GM19397 (cell line): ENCODE results near the gene NR1H2.
"Not testable (repeated sequence)": the region's sequence is repeated elsewhere in the genome, so short reads cannot be mapped to it uniquely, and the experiment has no call there.

Source experiments
- ATAC-seq: cut with Tn5 transposase; IDR thresholded peaks from one replicate; pipeline ENCODE4 v1.9.1; 2021; ENCODE audit warnings: mild to moderate bottlenecking, moderate library complexity; ENCODE audit not compliant: unreplicated experiment

The NR1H2 gene

DNA sequence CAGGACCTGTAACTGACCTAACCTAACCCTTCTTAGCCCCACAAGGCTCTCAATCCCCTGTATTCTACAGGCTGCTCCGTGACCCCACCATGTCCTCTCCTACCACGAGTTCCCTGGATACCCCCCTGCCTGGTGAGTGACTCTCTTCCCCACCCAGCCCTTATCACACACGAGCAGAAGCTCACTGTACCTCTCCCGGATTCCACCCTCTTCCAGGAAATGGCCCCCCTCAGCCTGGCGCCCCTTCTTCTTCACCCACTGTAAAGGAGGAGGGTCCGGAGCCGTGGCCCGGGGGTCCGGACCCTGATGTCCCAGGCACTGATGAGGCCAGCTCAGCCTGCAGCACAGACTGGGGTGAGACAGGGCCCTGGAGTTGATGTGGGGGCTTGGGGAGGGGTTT lies 1.3 kb downstream of the NR1H2 start:
- no peak for ATAC-seq

DNA sequence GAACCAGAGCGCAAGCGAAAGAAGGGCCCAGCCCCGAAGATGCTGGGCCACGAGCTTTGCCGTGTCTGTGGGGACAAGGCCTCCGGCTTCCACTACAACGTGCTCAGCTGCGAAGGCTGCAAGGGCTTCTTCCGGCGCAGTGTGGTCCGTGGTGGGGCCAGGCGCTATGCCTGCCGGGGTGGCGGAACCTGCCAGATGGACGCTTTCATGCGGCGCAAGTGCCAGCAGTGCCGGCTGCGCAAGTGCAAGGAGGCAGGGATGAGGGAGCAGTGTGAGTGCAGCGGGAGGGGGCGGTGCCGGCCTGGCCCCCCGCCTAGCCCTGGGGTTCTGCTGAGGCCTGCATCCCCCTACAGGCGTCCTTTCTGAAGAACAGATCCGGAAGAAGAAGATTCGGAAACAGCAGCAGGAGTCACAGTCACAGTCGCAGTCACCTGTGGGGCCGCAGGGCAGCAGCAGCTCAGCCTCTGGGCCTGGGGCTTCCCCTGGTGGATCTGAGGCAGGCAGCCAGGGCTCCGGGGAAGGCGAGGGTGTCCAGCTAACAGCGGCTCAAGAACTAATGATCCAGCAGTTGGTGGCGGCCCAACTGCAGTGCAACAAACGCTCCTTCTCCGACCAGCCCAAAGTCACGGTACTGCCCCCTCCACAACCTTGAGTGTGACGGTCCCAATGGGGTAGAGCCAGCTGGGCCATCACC lies 2.1 kb downstream of the NR1H2 start:
- no peak for ATAC-seq

DNA sequence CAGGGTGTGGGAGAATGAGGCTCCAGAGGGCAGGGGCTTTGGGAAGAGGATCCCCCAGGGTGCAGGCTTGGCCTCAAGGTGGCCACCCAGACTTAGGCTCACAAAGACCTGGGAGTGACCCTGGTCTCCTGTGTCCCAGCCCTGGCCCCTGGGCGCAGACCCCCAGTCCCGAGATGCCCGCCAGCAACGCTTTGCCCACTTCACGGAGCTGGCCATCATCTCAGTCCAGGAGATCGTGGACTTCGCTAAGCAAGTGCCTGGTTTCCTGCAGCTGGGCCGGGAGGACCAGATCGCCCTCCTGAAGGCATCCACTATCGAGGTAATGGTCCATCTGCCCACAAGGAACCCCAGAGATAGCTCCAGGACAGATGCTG lies 2.6 kb downstream of the NR1H2 start:
- no peak for ATAC-seq

DNA sequence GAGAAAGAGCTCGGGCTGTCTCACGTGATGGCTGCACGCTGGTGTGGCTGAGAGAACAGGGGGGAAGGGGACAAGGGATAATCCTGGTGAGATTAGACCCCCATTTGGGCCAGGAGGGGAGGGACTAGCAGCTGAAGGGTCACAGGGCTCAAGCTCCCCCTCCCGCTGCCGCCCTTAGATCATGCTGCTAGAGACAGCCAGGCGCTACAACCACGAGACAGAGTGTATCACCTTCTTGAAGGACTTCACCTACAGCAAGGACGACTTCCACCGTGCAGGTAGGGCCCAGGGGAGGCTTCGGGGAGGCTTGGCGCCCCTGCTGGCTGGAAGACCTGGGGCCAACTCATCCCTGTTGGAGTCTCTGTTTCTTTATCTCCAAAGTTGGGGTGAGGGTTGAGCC lies 3.3 kb downstream of the NR1H2 start:
- no peak for ATAC-seq

DNA sequence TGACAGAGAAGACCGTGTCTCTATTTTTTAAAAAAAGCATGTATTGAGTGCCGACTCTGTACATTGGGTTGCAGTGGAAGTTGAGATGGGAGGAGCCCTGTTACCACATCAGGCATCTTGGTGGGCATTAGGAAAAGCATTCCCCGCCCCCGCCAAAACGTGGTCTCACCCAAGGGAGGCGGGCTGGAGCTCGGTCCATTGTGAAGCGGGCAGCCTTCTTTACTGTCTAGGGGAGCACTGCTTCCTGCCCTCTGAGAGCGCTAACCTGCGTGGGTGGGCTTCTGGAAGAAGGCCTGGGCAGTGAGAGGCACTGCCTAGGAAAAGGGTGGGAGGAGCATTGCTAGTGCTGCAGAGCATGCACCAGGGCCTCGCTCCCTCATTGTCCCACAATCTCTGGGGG lies 3.9 kb downstream of the NR1H2 start:
- no peak for ATAC-seq

DNA sequence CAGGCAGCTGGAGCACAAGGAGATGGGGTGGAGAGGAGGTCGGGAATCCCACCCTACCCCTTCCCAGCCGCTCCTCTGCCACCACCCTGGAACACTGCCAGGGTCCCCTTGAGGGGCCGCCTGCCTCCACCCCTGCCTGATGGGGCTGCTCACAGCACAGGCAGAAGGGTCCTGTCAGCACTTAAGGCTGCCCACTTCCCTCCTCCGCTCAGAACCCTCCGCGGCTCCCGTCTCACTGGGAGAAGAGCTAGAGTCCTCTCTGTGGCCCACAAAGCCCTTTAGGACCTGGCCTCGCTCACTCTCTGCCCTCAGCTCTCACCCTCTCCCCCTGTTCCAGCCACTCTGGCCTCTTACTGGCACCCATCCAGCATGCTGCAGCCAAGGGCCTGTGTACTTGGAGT lies 4.5 kb downstream of the NR1H2 start:
- no peak for ATAC-seq

DNA sequence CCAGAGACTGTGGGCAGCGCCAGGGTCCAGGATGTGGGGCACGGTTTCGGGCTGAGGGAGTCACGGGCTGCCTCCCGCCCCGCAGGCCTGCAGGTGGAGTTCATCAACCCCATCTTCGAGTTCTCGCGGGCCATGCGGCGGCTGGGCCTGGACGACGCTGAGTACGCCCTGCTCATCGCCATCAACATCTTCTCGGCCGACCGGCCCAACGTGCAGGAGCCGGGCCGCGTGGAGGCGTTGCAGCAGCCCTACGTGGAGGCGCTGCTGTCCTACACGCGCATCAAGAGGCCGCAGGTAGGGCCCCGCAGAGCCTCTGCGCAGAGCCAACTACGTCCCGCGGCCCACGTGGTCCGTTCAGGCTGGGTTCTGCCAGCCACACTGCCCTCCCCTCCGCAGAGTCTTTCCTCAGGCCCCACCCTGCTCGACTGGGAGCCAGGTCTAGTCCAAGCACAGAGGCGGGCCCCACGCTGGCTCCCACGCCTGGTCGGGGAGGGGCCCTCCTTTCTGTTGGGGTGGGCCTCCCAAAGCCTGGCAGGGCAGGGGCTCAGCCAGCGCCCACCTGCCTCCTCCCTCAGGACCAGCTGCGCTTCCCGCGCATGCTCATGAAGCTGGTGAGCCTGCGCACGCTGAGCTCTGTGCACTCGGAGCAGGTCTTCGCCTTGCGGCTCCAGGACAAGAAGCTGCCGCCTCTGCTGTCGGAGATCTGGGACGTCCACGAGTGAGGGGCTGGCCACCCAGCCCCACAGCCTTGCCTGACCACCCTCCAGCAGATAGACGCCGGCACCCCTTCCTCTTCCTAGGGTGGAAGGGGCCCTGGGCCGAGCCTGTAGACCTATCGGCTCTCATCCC lies 5.8 kb downstream of the NR1H2 start:
- ATAC-seq: no peak

DNA sequence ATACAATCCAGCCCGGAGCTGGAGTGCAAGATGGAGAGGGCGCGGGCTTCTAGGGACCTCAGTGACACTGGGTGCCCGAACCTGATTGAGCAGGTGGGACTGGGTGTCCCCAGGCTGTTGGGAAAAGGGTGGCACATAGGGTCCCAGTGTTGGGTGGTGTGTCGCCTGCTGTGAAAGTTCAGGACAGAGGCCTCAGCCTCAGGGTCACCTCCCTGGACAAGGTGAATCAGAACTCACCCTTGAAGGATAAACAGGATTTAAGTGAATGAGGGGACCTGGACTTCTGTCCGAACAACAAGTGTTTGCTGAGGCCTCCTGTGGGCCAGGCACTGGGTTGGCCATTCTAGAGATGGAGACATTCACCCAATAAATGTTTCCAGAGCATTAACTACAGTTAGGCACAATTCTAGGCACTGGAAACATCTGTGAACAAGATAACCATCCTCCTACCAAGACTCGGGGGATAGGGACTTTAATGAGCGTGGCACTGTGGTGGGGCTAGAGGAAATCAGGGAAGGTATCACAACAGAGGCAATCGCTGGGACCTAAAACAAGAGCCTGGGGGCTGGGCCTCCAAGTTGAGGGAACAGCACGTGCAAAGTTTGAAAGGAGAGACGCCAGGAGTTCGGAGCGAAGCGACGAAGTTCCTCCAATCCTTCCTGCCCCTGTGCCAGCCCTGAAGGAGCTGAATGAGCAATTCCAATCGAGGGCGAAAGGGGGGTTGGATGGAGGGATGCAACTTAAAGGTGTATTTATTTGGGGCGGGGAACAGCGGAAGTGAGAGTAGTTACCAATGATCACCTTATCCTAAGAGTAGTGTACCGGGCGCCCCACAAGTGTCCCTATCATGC lies 7.0 kb downstream of the NR1H2 start:
- ATAC-seq: no peak

DNA sequence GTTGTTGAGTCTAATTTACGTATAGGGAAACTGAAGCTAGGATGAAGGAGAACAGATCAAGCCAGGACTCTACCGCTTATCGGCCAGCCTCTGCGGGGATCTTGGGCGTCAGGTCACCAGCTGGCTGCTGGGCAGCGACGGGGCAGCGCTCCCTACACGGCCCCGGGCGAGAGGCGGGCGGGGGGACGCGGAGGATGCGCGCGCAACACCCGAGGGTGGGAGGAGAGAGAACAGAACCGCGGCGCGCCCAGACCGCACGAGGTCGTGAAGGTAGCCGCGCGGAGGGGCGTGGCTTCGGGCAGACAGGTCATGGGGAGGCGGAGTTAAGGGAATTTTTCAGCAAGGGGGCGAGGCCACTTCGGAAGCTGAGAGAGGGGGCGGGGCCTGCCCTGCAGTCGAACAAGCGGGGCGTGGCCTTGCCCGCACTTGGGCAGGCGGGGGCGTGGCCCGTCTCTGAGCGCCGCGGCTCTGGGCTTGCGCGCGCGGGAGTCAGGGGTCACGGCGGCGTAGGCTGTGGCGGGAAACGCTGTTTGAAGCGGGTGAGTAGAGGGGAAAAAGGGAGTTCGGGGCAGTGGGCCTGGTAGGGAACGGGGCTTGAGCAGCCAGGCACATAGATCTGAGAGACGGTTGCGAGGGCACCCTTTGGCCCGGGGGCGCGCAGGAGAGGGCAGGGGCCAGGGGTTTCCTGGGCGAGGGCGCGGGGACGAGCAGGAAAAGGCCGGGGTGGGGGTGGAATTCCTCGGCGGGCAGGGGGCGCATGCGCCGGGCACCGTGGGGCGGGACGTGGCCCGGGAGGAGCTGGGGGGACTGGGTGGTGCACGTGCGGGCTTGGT lies 7.8 kb downstream of the NR1H2 start, which contains the start of gene POLD1:
Gene POLD1, plus strand, starts transcription at position 496 of the 833 bp plus-strand sequence. CDS start 14,505 bp downstream, outside the sequence.
- ATAC-seq: peak; percentile 83

DNA sequence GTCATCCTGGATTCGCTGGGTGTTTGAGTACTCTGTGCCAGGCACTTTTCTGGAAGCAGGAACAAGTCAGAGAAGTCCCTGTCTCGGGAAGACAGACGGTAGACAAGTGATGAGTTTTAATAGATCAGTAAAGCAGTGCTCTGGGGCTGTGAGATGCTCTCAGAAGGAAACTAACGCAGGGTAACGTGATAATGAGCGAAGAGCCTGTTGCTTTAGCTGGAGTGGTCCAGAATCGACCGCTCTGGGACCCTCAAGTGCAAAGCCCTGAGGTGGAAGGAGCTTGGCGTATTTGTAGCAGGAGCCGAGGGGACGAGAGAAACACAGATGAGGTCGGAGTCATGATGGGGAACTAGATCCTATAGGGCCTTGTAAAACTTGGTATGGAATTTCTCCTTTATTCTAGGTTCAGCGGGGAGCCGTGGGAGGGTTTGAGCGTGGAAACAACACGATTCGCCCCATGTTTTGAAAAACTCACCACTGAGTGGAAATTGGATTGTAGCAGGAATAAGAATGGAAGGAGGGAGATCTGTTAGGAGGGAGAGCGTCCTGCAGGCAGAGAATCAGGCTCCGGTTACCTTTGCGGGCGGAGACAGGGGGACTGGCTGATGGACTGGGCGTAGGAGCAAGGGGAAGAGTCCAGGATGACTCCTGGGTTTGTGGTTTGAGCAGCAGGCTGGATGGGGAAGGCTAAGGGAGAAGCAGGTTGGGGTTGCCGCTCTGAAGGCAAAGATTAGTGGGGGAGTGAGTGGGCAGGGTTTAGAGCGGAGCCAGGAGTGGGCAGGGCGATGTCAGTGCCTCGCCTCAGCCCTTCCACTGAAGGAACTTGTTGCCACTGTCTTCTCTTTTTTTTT lies 8.7 kb downstream of the NR1H2 start:
- ATAC-seq: no peak

DNA sequence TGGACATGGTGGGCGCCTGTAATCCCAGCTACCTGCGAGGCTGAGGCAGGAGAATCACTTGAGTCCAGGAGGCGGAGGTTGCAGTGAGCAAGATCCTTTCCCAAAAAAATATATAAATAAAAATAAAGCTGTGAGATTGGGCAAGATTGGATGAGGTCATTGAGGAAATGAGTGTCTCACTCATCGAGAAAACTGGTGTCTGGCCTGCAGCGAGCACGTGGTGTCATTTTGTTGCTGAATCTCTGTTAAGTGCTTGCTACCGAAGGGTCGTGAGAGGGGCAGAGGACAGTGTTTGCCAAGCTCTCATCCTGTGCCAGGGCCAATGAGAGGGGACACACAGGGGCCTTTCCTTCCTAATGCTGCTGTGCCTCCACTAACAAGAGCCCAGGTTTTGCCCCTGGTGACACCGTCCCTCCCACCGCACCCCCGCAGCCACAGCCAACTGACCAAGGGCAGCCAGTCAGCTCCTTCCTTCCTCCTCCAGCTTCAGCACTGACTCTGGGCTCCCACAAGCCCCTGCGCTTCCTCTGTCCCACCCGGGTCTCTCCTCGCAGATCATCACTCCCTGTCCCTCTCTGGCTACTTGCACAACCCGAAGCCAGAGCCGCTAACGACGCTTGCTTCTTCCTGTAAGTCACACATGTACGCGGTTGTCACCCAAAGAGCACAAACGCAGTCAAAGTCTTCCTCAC lies 11.1 kb downstream of the NR1H2 start:
- no peak for ATAC-seq

DNA sequence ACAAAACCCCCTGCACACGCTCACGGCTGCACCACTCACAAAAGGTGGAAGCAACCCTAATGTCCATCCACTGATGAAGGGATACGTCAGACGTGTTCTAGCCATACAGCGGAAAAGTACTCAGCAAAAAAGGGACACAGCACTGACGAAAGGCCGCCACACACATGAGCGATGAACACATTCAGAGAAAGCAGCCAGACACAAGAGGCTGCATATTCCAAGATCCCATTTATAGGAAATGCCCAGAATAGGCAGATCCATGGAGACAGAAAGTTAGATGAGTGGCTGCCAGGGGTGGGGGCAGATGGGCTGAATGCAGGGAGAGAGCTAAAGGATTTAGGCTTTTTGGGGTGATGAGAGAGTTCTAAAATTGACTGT lies 11.6 kb downstream of the NR1H2 start:
- ATAC-seq: no peak

DNA sequence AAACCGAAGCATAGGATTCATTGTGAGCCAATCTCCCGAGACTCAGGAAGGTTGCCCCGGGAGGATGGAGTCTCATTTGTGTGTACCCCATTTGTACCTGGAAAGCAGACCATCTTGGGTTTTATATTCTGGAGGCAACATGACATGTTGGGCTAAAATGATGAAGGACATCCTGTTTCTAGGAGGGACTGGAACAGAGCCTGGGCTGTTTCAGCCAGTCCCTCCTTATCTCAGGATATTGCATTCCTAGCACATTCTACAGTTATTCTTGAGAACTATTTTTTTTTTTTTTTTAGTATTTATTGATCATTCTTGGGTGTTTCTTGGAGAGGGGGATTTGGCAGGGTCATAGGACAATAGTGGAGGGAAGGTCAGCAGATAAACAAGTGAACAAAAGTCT lies 14.0 kb downstream of the NR1H2 start:
- ATAC-seq: not testable (repeated sequence)

DNA sequence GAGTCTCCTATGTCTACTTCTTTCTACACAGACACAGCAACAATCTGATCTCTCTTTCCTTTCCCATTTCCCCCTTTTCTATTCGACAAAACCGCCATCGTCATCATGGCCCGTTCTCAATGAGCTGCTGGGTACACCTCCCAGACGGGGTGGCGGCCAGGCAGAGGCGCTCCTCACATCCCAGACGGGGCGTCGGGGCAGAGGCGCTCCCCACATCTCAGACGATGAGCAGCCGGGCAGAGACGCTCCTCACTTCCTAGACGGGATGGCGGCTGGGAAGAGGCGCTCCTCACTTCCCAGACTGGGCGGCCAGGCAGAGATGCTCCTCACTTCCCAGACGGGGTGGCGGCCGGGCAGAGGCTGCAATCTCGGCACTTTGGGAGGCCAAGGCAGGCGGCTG lies 14.7 kb downstream of the NR1H2 start:
- not testable (repeated sequence) for ATAC-seq

DNA sequence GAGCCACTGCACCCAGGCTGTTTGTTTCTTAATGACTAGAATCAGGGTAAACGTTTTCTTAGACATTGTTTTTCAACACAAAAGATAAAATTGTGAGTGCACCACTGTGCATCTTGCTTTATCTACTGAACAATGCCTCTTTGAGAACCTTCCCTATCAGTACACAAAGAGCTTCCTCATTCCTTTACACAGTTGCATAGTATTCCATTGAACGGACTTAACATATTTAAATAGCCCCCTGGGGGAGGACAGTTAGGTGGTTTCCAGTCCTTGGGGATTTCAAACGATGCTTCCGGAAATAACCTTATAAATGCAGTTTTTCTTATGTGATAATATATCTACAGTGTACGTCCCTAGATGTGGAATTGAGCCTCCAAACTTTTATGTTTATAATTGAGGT lies 16.5 kb downstream of the NR1H2 start:
- no peak for ATAC-seq

DNA sequence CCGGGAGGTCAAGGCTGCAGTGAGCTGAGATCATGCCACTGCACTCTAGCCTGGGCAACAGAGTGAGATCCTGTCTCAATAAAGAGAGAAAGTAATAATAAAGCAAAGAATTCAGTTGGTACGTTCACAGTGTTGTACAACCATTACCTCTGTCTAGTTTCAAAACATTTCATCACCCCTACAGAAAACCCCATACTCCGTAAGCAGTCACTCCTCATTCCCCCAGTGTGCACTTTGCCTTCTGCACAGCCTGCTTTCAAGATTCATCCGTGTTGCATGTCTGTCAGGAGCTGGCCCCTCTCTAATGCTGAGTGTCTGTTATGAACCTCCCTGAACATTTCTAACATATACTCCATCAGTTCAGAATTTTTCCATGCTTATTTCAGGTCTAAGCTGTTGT lies 17.3 kb downstream of the NR1H2 start:
- ATAC-seq: no peak

DNA sequence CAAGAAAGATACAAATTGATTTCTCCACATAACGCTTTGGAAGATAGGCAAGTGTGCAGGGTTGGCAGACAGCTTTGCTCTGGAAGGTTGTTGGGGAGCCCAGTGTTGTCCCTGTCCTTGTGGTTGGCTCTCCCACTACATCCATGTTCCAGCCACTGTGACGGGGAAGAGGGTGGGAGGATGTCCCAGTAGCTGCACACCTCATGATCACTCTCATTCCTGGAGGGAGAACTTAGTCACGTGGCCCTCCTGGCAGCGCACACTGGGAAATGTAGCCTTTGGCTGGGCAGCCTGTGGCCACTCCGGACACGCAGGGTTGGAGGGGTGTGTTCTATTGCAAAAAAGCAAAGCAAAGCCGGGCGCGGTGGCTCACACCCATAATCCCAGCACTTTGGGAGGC lies 17.8 kb downstream of the NR1H2 start:
- no peak for ATAC-seq

DNA sequence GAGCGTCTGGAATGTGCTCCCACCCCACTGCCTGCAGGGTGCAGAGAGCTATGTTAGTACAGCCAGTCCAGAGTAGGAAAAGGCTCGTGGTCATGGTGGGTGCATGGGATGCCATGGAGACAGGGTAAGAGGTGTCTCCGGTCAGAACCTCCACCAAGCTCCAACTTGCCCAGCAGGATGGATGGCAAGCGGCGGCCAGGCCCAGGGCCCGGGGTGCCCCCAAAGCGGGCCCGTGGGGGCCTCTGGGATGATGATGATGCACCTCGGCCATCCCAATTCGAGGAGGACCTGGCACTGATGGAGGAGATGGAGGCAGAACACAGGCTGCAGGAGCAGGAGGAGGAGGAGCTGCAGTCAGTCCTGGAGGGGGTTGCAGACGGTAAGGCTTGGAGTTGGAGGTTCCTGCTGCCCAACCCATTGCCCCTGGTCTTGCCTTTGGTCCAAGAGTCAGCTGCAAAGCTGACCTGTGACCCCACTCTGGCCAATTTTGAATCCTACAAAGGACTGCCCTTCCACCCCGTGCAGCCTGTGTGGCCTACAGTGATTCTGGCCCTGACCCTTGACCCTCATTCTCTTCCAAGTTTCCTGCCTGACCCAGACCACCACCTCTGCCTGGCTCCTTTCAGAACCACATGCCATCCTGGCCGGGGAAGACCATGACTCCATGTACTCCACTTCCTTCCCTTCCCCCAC lies 22.6 kb downstream of the NR1H2 start:
- no peak for ATAC-seq

DNA sequence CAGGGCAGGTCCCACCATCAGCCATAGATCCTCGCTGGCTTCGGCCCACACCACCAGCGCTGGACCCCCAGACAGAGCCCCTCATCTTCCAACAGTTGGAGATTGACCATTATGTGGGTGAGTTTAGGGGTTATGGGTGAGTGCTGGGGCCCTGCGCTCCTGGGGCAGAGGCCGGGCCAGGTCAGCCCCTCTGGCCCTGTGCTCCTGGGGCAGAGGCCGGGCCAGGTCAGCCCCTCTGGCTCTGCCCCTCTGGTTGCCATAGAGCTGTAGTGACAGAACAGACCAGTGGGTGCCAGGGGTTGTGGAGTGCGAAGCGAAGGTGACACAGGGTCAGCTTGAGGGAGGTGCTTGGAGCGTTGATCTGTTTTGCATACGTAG lies 23.1 kb downstream of the NR1H2 start:
- ATAC-seq: no peak
